Stimulated activated naive B cell treated with anti-CD40 and anti-IgM and Interleukin-4, amounts not matched to agents 10 μg/mL and 1 μg/mL and 100 μg/mL, for 72 hours (primary cell): ENCODE results near the gene PNPLA3.
A peak's percentile ranks its signal among the peaks of the same experiment; 100 is the strongest.

Source experiments
- ATAC-seq, 2 donors: fragments of 150-1000 bp; cut with Tn5 transposase; replicated peaks; 2 replicates each; pipeline ENCODE4 v1.10.0; 2021; ENCODE audit warnings: moderate library complexity in 1 of 2
- DNase-seq: peaks from one replicate; pipeline ENCODE4 v3.0.0; 2021
- H3K27ac Mint-ChIP-seq: one replicate; pipeline ENCODE4 v1.8.0; 2022; ENCODE audit warnings: mild to moderate bottlenecking, mixed read lengths
- H3K27me3 Mint-ChIP-seq, 2 donors: one replicate each; pipeline ENCODE4 v1.8.0; 2022; ENCODE audit warnings: mixed read lengths in 2 of 2
- H3K36me3 Mint-ChIP-seq, 2 donors: one replicate each; pipeline ENCODE4 v1.8.0; 2022; ENCODE audit warnings: mixed read lengths in 2 of 2, mild to moderate bottlenecking in 1 of 2
- H3K4me1 Mint-ChIP-seq, 2 donors: one replicate each; pipeline ENCODE4 v1.8.0; 2022; ENCODE audit warnings: mixed read lengths in 2 of 2, mild to moderate bottlenecking in 1 of 2
- H3K4me3 Mint-ChIP-seq, 2 donors: one replicate each; pipeline ENCODE4 v1.8.0; 2022; ENCODE audit warnings: mild to moderate bottlenecking in 2 of 2, mixed read lengths in 2 of 2, moderate library complexity in 1 of 2
- H3K9me3 Mint-ChIP-seq, 2 donors: one replicate each; pipeline ENCODE4 v1.8.0; 2022; ENCODE audit warnings: mixed read lengths in 2 of 2, mild to moderate bottlenecking in 1 of 2

The PNPLA3 gene

GRCh38 chr22:43923631-43924464 lies at the start of gene PNPLA3:
Gene PNPLA3 (plus strand): TSS chr22:43923805. CDS start chr22:43923912, 107 bp downstream.
- Mint-ChIP-seq H3K27me3 (peaks cover 51 to 69% of the 10 kb centered on the region in 2 donors), H3K4me1 (peaks cover 6 to 18% of the 10 kb centered on the region in 2 donors), H3K36me3 (peaks cover 0 to 2% of the 10 kb centered on the region in 2 donors), H3K9me3 (no peaks in the 10 kb centered on the region), H3K4me3 (peak within 1 kb of the TSS; percentile 78 to 84), H3K27ac (peak within 1 kb of the TSS; percentile 88)
- ATAC-seq (peak; percentile 87 to 88), DNase-seq (peak; percentile 48)

GRCh38 chr22:43876866-43877509 lies 46.6 kb upstream of the PNPLA3 start:
- Mint-ChIP-seq H3K9me3 (peaks cover under 1 to 3% of the 10 kb centered on the region in 2 donors), H3K4me3 (no peak overlapping the region), H3K27ac (no peak overlapping the region), H3K27me3 (peaks cover 58% of the 10 kb centered on the region in 2 donors), H3K36me3 (no peaks in the 10 kb centered on the region), H3K4me1 (no peaks in the 10 kb centered on the region)
- DNase-seq (no peak), ATAC-seq (no peak)

GRCh38 chr22:43878079-43878795 lies 45.4 kb upstream of the PNPLA3 start:
- Mint-ChIP-seq H3K4me3 (no peak overlapping the region), H3K9me3 (peaks cover 0 to 2% of the 10 kb centered on the region in 2 donors), H3K27me3 (peaks cover 62 to 63% of the 10 kb centered on the region in 2 donors), H3K4me1 (no peaks in the 10 kb centered on the region), H3K36me3 (no peaks in the 10 kb centered on the region), H3K27ac (no peak overlapping the region)
- ATAC-seq (no peak), DNase-seq (no peak)

- ATAC-seq (no peak), DNase-seq (no peak)
- no peaks in the 10 kb centered on the region for H3K4me1 Mint-ChIP-seq
- H3K4me3 Mint-ChIP-seq, result no peak overlapping the region
- H3K36me3 Mint-ChIP-seq, result no peaks in the 10 kb centered on the region
- H3K27ac Mint-ChIP-seq, result no peak overlapping the region
- peaks cover 0 to 2% of the 10 kb centered on the region in 2 donors for H3K9me3 Mint-ChIP-seq
- peaks cover 56 to 57% of the 10 kb centered on the region in 2 donors for H3K27me3 Mint-ChIP-seq
Measured at GRCh38 chr22:43878831-43879550, 44.6 kb upstream of the PNPLA3 start.

- Mint-ChIP-seq H3K4me3 (no peak overlapping the region), H3K9me3 (no peaks in the 10 kb centered on the region), H3K36me3 (no peaks in the 10 kb centered on the region), H3K27ac (no peak overlapping the region), H3K27me3 (peaks cover 51 to 53% of the 10 kb centered on the region in 2 donors), H3K4me1 (peaks cover 3 to 4% of the 10 kb centered on the region in 2 donors)
- DNase-seq, result no peak
- no peak for ATAC-seq
Measured at GRCh38 chr22:43879901-43880540, 43.6 kb upstream of the PNPLA3 start.

GRCh38 chr22:43880541-43880991 lies 43.0 kb upstream of the PNPLA3 start:
- no peaks in the 10 kb centered on the region for H3K36me3 Mint-ChIP-seq
- no peak for DNase-seq

GRCh38 chr22:43881091-43882061 lies 42.2 kb upstream of the PNPLA3 start:
- ATAC-seq (no peak), DNase-seq (no peak)
- peaks cover 49 to 54% of the 10 kb centered on the region in 2 donors for H3K27me3 Mint-ChIP-seq
- no peak overlapping the region for H3K4me3 Mint-ChIP-seq
- peaks cover 0 to 1% of the 10 kb centered on the region in 2 donors for H3K9me3 Mint-ChIP-seq
- H3K27ac Mint-ChIP-seq, result no peak overlapping the region
- no peaks in the 10 kb centered on the region for H3K36me3 Mint-ChIP-seq
- peaks cover 4% of the 10 kb centered on the region in 2 donors for H3K4me1 Mint-ChIP-seq

More at GRCh38 chr22:43880541-43880991, 43.0 kb upstream of the PNPLA3 start:
- no peak for ATAC-seq
- Mint-ChIP-seq H3K9me3 (peaks cover 0 to 1% of the 10 kb centered on the region in 2 donors), H3K27me3 (peaks cover 51 to 55% of the 10 kb centered on the region in 2 donors), H3K27ac (no peak overlapping the region), H3K4me1 (peaks cover 4% of the 10 kb centered on the region in 2 donors), H3K4me3 (no peak overlapping the region)

- Mint-ChIP-seq H3K4me1 (peaks cover 4% of the 10 kb centered on the region in 2 donors), H3K9me3 (peaks cover 0 to 1% of the 10 kb centered on the region in 2 donors), H3K4me3 (no peak overlapping the region), H3K27ac (no peak overlapping the region), H3K27me3 (peaks cover 48 to 60% of the 10 kb centered on the region in 2 donors), H3K36me3 (no peaks in the 10 kb centered on the region)
- ATAC-seq, result no peak
- no peak for DNase-seq
Measured at GRCh38 chr22:43882122-43882767, 41.4 kb upstream of the PNPLA3 start.

- Mint-ChIP-seq H3K27me3 (peaks cover 43 to 56% of the 10 kb centered on the region in 2 donors), H3K4me1 (peaks cover 4% of the 10 kb centered on the region in 2 donors), H3K9me3 (peaks cover 0 to 1% of the 10 kb centered on the region in 2 donors), H3K27ac (no peak overlapping the region), H3K4me3 (no peak overlapping the region), H3K36me3 (no peaks in the 10 kb centered on the region)
- ATAC-seq, result peak; percentile 81 to 84
- peak; percentile 31 for DNase-seq
Measured at GRCh38 chr22:43883012-43883661, 40.5 kb upstream of the PNPLA3 start.

GRCh38 chr22:43883719-43884415 lies 39.7 kb upstream of the PNPLA3 start:
- Mint-ChIP-seq H3K27ac (no peak overlapping the region), H3K9me3 (peaks cover 0 to 1% of the 10 kb centered on the region in 2 donors), H3K4me3 (no peak overlapping the region), H3K4me1 (peaks cover 4% of the 10 kb centered on the region in 2 donors), H3K27me3 (peaks cover 44 to 59% of the 10 kb centered on the region in 2 donors), H3K36me3 (no peaks in the 10 kb centered on the region)
- DNase-seq (no peak), ATAC-seq (no peak)

- no peak overlapping the region for H3K4me3 Mint-ChIP-seq
- H3K27me3 Mint-ChIP-seq, result peaks cover 46 to 62% of the 10 kb centered on the region in 2 donors
- H3K27ac Mint-ChIP-seq, result no peak overlapping the region
- peaks cover 0 to 1% of the 10 kb centered on the region in 2 donors for H3K9me3 Mint-ChIP-seq
- DNase-seq (peak; percentile 32), ATAC-seq (peak; percentile 51 to 61)
- H3K4me1 Mint-ChIP-seq, result peaks cover 4% of the 10 kb centered on the region in 2 donors
- H3K36me3 Mint-ChIP-seq, result no peaks in the 10 kb centered on the region
Measured at GRCh38 chr22:43884600-43885318, 38.8 kb upstream of the PNPLA3 start.
